GM19351 (cell line): Measurements from ENCODE around the gene DOLPP1.
A peak's percentile ranks its signal among the peaks of the same experiment; 100 is the strongest.
"Not testable (repeated sequence)": the region's sequence is repeated elsewhere in the genome, so short reads cannot be mapped to it uniquely, and the experiment has no call there.

Experiments
- ATAC-seq: cut with Tn5 transposase; IDR thresholded peaks from one replicate; pipeline ENCODE4 v1.9.1; 2021; ENCODE audit warnings: mild to moderate bottlenecking, moderate library complexity; ENCODE audit not compliant: unreplicated experiment

The DOLPP1 gene, protein sequence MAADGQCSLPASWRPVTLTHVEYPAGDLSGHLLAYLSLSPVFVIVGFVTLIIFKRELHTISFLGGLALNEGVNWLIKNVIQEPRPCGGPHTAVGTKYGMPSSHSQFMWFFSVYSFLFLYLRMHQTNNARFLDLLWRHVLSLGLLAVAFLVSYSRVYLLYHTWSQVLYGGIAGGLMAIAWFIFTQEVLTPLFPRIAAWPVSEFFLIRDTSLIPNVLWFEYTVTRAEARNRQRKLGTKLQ

DNA sequence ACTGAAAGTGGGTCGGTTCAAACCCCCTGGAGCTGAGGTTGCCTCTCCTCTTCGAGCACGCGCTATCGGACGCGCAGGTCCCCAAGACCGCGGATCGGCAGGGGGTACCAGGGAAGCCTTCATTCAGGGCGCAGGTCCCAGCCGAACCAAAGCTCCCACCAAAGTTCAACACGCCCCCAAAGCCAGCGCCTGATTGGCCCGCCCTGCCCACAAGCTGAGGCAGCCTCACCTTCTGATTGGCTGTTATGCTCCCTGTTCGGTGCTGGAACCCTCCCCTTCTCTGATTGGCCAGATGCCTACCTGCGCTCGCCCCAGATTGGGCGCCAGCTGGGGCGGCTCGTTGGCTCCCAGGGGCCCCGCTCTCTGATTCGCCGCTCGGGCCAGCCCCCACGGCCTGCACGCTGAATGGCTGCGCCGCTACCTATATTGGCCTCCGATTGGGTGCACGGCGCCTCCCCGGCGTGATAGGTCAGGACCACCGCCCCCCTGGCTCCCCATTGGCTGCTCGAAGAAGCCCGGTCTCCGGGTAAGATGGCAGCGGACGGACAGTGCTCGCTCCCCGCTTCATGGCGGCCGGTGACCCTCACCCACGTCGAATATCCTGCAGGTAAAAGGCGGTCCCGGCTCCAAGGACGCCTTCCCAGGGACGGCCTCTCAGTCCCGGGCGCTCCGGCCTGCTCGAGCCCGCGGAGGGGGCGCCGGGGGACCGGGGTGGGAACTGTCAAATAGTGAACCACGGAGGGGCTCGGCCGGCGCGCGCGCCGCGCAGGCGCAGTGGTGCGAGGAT is at the start of gene DOLPP1:
Gene DOLPP1 (plus strand): TSS at position 511 of the 787 bp plus-strand sequence. CDS start 21 bp downstream, at position 532.
- ATAC-seq: peak; percentile 94

DNA sequence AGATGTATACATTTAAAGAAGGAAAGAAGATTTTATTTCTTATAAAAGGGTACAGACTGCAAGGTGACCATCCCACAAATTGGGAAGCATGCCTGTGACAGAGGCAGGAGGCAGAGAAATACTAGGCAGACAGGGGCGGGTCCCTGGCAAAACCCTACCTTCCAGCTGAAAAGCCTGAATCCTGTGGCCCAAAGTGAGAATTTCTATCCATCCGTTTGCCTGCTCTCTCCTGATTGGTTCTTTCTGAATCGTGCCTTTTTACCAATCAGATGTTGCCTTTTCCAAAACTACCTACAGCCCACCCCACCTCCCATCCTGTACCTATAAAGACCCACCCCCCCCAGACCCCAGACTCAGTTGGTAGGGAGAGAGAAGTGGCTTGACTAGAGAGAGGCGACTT is 49.4 kb upstream of the DOLPP1 start:
- no peak for ATAC-seq

DNA sequence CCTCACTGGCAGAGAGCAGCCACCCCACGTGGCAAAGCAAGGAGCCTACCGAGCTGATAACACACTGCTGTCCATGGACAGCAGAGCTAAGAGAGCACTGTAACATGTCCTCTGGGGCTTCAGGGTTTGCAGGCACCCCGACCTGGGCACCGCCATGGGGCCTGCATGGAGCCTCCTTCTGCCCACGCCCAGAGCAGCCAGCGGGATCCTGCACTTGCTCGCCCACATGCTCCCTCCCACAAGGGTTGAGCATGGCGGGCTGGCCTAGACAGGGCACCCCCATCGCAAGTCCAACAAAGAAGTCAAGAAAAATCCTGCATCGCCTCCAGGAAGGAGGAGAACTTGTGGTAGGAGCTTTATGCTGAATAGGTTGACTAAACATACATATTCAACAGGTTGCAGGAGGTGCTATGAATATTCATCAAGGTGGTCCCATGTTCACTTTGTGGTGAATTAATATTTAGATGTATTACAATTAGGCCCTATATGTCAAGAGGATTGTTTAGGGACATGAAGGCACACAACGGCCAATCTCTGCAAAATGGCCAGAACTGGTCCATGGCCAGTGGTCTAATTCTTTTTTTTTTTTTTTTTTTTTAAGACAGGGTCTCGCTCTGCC is 48.3 kb upstream of the DOLPP1 start:
- no peak for ATAC-seq

DNA sequence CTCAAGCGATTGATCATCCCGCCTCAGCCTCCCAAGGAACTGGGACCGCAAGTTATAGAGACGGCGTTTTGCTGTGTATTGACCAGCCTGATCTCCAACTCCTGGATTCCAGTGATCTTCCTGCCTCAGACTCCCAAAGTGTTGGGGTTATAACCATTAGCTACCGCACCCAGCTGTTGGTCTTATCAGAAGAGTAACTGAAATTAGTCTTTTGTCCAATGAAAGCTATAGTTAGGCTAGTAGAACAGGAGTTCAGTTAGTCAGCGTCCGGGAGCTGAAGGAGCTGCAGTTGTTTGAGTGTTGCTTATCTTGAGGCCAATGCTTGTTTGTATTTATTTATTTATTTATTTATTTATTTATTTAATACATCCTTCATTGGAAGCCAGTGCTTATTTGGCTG is 47.7 kb upstream of the DOLPP1 start:
- ATAC-seq: no peak

DNA sequence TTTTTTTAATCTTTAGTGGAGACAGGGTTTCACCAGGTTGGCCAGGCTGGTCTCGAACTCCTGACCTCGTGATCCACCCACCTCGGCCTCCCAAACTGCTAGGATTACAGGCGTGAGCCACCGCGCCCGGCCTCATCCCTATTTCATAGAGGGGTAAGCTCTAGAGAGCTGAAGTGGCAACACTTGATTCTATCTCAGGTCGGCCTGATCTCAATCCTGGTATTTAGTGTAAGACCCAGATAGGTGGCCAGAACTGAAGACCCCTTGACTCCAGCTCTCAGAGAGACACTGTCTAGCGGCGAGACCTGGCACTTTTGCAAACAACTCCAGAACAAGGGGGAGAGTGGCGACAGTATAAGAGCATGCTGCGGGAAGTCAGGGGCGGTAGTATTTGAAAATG is 45.1 kb upstream of the DOLPP1 start:
- not testable (repeated sequence) for ATAC-seq

DNA sequence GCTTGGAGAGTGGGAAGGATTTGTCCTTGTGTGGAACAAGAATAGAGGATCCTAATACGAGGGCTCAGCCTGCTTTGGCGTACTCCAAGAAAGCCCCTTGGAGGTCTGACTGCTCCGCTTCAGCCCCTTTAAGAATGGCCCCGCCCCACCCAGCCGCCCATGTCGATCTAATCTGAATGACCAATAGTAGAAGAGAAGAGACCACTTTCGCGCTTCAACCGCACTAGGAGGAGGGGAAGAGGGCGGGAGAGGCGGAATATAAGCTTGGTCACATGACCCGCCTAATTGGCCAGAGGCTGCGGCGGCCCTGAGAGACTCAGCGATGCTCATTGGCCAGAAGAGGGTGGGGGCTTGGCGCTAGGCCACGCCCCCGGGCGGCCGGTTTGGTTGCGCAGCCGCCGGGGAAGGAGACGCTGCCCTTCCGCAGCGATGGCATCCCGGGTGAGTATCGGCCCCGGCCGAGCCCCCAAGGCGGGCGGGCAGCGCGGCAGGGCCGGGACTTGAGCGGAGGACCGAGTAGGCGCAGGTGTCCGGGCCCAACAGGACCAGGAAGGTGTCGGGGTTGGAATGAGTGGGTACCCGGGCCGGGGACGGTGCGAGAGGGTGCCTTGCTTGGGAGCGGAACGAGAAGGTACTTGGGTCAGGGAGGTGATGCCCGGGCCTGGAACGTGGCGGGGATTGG is 44.5 kb upstream of the DOLPP1 start, which contains the start of gene MIGA2:
Gene MIGA2 (plus strand): TSS at position 386 of the 682 bp plus-strand sequence. CDS start 3,969 bp downstream, outside the sequence.
- peak; percentile 96 for ATAC-seq

DNA sequence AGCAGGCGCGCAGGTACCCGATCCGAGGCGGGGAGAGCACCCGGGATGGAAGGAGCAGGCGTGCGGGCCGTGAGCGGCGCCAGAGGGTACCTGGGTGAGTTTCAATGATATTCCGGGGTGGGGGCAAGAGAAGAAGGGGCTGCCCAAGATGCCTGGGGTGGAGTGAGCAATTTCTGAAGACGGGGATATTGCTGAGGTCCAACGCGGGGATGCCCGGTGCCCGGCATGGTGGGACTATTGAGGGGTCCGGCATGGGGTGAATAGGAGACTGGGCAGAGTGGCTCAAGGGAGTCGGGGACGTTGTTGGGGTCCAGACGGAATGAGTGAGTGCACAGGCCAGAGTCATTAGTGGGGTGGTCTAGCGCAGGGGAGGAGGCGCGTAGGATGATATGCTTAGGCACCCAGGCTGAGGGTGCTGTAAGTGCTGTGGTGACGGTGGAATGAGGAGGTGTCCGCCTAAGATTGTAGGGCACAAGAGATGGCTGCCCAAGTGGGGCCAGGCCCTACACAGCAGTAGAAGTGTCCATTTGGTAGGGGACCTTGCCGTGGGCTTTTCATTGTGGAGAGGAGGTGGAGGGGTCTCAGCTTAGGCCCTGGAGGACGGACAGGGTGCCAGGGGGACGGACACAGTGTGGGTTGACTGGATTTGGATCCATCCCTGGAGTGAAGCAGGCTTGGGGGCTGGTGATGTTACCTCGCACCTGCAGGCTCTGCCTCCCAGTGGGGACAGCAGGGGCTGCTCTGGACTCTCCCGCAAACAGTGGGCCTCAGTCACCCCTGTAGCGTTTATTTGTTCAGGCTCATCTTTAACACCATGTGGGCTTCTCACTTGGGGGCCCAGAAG is 43.8 kb upstream of the DOLPP1 start:
- no peak for ATAC-seq

DNA sequence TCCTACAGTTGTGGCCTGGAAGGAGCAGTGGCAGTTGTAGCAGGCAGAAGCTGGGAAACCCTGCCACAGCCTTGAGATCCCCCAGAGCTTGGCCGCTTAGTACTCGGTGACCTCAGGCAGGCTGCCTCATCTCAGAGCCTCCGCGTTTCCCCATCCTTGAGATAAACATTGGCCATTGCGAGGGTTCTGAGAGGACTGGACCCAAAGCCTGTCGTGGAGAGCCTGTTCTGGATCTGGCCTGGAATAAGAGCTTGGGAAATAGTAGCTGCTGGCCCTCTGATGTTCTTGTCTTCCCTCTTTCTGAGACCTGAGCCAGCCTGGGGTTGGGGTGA is 43.2 kb upstream of the DOLPP1 start:
- no peak for ATAC-seq

DNA sequence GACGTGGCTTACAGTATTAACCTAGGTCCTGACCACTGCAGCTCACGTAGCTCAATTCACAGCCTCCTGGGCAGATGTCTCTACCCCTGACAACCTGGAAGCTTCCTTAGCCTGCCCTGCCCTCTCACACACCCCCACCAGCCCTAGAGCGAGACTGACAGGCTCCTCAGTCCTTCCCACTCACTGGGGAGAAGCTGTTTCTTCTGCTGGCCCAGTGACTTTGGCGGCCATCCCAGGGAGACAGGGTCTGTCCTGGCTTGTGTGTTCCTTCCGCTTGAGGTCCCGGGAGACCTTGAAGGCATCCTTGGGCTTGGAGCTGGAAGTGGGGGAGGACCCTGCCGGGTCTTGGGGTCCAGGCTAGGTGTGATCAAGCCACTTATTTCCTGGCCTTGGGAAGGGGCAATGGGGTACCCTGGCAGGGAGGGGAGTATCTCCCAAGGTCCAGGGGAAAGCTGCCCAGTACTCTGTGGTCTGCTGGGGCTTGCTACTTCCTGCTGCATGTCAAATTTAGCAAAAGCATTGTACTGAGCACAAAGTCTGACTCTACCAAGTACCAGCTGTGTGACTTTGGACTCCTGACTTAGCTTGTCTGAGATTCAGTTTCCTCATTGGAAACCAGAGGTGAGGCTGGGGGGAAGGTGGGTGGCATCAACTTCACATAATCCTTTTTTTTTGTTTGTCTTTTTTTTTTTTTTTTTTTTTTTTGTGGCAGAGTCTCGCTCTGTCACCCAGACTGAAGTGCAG is 42.6 kb upstream of the DOLPP1 start:
- ATAC-seq: no peak

DNA sequence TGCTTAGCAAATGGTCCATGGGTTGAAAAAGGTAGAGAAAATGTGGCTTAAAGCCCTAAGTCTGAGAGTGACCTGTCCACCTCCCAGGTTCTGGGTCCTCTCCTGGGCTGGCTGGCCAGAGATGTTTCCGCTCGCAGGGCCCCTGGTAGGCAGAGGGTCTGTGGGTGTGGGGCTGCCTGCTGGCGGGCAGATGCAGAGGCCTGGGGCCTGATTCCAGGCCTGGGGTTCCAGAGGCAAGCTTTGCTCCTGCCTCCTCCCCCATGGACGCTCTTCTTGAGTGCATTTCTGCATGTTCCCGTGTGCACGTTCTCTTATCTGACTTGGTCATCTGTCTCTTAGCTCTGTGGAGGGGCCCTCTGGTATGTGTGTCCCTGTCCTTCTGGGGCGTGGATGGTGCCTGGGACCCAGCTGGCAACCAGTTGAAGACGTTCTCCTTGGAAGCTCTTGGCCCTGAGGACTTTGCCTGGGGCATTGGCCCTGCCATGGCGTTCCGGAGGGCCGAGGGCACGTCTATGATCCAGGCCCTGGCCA is 40.7 kb upstream of the DOLPP1 start:
- ATAC-seq: no peak

DNA sequence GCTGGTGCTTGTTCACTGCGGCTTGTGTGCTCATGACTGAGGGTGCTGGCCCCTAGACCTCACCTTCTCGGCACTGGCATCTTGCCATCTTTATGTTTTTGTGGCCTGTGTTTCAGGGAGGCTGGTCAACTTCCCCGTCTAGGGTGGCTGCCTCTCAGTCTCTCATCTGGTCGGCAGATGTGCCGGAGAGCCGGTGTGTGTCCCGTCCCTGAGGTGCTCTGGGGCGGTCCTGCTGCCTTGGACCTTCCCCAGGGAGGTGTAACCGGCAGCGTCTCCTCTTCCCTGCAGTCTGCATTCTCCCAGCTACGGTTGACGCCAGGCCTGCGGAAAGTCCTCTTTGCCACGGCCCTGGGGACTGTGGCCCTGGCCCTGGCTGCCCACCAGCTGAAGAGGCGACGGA is 38.9 kb upstream of the DOLPP1 start:
- no peak for ATAC-seq

DNA sequence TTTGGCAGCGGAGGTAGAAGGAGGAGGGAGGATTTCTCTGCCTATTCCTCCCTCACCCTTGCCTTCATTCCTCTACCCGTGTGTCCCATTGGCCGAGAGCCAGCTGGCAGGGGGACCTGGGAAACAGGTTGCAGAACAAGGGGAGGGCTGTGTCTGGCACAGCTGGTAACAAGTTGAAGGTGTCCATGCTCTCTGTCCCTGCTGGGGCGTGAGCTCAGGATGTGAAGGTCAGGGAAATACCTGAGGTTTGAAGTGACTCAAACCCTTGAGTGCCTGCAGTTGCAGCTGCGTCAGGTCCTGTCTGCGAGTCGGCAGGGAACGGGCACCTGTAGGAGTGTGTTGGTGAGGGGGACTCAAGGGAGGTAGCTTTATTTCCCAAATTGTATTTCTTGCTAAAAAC is 28.3 kb upstream of the DOLPP1 start:
- no peak for ATAC-seq

DNA sequence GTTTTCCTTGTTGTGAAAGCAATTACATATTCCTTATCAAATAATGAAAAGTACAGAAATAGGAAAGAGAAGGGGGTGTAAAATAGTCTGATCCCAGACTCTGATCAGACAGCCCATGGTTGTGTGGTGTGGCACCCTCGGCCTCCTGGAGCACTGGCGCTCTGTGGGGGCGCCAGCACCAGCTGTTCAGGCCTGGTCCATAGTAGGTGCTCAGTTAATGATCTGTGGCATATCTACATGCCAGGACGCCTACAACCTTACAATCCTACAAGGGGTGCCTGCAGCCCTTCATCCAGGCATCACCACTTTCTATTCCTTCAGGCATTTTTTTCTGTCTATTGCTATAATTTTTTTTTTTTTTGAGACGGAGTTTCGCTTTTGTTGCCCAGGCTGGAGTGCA is 27.9 kb upstream of the DOLPP1 start:
- no peak for ATAC-seq

DNA sequence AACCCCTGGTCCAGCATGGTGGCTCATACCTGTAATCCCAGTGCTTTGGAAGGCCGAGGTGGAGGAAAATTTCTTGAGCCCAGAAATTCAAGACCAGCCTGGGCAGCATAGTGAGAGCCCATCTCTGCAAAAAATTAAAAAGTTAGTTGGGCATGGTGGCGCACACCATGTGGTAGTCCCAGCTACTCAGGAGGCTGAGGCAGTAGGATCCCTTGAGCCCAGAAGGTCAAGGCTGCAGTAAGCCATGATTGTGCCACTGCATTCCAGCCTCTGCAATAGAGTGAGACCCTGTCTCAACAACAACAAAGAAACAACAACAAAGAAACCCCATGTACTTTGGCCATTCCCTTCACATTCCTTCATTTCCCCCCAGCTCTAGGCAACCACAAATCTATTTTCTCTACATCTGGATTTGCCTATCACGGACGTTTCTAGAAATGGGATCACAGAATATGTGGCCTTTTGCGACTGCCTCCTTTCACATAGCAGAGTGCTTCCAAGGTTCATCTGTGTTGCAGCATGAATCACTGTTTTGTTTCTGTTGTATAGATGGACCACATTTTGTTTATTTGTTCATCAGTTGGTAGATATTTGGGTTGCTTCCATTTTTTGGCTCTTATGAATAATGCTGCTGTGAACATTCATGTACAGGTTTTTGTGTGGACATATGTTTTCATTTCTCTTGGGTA is 26.6 kb upstream of the DOLPP1 start:
- ATAC-seq: no peak

DNA sequence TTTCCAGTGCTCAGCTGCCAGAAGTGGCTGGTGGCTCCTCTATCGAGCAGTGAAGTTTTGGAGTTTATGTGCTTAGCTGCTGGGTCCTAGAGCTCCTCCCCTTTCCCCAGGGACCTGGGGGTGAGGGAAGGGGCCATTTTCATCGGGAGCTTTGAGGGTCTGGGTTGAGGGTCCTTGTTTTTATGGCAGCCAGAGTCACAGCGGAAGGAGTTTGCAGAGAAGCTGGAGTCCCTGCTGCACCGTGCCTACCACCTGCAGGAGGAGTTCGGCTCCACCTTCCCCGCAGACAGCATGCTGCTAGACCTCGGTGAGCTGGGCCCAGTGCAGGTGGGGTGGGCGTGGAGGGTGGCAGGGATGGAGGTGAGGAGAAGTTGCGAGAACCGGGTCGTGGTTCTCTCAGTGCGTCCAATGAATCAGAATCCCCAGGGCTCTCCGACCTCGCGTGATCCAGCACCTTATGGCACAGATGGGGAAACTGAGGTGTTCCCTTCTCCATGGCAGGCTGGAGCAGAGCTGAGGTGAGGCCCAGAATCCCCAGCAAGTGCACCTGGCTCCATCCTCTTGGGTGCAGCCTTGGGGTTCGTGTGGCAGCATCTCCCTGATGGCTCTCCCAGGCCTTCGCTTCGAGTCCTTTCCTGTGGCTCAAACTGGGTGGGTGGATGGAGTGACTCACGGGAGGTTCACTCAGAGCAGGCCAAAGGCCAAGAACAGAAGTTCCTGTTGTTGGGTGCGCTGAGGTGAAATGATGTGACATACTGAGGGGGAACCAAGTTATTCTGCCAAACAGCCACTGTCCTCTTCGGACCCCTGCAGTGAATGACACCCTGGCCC is 21.7 kb upstream of the DOLPP1 start:
- no peak for ATAC-seq

DNA sequence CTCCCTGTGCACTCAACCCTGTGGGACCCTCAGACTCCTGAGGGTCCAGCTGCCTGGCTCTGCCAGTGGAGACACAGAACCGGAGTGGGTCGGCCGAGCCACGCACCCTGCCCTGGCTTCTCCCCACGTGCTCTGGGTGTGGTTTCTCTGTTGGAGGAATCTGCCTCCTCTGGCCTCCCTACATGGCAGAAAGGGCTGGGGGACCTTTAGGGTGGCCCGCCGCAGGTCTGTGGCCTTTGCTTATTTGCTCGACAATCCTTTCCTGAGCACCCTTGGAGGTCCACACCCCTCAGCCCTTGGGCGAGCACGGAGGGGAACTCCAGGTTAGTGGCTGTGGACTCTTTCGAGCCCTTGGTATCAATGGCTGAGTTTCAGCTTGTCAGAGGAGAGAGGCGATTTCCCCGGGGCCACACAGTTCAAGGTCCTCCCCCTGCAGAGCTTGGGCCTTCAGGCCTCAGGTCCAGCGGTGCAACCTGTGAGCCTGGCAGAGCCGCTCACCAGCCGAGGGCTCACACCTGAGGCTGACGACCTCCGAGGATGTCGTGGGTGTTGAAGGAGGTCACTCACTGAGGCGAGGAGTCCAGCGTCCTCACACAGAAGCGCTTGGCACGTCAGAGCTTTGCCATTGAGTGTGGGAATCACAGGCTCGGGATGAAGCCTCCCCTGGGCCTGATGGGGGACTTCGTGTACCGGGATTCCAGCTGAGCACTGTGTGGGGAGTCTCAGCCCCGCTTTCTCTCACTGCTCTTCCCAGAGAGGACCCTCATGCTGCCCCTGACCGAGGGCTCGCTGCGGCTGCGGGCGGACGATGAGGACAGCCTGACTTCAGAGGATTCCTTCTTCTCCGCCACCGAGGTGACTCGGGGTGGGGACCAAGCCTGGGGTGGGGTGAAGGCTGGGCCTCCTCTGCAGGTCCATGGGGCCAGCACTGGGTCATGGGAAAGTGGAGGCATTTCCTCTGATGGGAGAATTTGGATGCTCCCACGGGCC is 20.8 kb upstream of the DOLPP1 start:
- ATAC-seq: no peak

DNA sequence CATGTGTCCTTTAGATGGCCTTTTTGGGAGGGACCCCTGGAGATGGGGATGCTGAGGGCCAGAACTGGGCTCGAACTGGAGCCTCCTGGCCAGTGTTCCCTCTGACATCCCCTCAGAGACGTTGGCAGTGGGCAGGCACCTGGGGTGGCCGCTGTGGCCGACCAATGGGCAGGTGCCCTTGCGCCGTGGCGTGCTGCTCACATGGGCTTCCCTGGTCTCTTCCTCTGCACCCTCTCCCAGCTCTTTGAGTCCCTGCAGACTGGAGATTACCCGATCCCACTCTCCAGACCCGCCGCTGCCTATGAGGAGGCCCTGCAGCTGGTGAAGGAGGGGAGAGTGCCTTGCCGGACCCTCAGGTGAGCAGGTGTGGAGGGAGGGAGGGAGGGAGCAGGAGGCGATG is 19.9 kb upstream of the DOLPP1 start:
- no peak for ATAC-seq
